HG03159 (cell line): ENCODE data around the gene NOG.

ENCODE experiments used
- ATAC-seq: cut with Tn5 transposase; IDR thresholded peaks from one replicate; pipeline ENCODE4 v1.9.1; 2021; ENCODE audit warnings: mild to moderate bottlenecking, moderate library complexity; ENCODE audit not compliant: unreplicated experiment

Gene NOG

DNA sequence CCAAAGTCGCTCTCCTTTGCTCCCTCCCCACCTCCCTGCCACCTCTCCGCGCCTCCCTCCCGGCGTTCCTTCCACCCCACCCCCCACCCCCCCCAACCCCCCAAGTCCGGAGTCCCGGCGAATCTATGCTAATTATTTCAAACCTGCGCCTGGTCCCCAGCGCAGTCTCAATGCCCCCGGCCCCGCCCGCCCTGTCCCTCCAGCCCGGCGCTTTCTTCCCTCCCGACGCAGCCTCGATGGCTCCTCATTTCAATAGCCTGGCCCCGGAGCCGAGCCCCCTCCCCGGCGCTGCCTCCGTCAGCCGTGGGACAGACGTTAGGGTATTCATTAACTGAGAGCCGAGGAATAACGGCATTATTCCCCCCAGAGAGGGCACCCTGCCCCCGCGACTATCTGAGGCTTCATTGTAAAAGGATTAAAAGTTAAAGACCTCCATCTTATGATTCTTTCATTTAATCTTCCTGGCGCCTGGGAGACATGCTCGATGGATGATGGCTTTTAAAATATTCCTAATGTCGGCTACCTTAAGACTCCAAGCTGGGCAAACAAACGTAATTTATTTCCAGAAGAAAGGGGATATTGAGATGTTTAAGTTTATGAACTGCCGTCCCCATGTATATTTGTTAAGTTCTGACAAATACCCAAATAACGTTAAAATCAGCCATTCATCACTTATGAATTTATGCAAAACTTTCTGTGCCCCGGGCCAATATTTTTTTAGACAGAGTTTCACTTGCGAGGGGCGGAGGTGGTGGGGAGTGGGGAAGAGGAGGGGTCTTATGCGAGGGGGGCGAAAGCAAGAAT, 3.4 kb downstream of the NOG start:
- ATAC-seq, result no peak

DNA sequence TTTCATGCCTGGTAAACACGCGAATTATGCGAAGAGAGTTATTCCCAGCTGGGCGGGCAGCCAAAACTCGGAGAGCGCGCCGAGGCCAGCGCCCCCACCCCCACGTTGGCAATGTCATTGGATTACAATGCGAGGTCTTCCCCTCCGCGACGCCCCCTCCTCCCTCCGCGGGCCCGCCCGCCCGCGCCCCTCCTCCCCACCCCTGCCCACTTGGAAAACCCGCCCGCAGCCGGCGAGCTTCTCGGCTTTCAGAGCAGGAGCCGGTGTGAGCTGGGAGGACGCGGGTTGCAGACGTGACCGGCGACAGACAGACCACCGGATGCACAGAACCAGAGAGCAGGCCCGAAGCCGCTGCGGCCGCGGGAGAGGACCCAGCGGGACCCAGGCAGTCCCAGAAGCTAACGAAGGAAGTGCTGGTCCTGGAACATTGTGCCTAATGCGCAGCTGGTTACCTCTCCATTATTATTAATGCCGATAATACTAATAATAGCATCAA, 4.0 kb downstream of the NOG start:
- ATAC-seq, result no peak

DNA sequence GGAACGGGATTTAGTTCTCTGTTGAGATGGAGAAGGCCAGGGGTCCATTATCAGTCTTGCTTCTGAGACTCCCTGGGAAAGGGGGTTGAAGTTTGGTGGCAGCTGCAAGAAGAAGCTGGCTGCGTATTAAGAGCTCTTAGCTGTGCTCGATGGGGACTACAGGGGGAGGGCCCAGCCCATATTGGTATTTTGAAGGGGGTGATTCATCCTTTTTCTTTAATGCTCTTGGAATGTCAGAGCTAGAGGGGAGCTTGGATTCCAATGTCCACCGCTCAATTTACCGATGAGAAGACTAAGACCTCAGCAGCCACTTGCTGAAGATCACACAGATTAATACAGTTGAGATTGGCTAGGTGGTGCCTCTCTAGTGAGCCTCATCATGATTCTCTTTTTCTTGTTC, 5.0 kb downstream of the NOG start:
- ATAC-seq, result no peak

DNA sequence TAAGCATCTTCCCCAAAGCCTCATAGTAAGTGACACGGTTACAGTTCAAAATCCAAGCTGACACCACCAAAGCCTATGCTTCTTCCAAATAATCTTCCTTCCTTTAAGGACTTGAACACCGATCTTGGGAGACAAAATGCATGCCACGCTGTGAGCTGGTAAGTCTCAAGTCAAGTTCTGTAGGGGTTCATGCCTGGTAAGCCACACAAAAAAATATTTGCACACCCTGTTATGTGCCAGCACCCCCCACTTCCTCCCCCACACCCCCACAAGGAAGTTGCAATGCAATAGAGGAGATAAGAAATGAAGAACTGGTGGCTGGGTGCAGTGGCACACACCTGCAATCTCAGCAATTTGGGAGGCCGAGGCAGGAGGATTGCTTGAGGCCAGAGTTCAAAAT, 5.6 kb downstream of the NOG start:
- ATAC-seq, result no peak

DNA sequence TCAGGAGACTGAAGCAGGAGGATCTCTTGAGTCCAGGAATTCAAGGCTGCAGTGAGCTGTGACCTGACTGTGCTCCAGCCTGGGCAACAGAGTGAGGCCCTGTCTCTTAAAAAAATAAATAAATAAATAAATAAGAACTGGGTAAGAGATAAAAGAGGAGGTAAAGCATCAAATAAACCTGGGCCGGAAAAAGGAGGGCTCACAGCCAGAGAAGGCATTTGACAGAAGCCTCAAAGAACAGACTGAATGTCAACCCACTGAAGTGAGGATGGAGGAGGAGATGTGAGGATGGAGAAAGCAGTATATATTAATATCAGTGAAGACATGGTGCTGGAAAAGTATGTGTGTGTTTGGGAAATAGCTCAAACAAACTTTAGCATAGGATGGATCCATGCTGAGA, 6.1 kb downstream of the NOG start:
- ATAC-seq, result no peak

DNA sequence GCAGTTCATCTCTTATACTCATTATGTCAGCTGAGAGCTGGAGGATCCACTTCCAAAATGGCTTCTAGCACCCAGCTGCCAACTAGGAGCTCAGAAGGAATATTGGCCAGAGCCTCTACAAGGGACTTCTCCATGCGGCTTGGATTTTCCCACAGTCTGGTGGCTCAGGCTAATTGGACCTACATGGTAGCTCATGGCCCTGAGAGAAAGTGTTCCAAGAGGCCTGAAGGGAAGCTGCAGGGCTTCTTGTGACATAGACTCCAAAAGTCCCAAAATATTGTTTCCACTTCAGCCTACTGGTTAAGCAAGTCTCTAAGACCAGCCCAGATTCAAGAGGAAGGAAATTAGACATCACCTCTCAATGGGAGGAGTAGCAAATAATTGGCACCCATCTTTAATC, 6.8 kb downstream of the NOG start:
- no peak for ATAC-seq

DNA sequence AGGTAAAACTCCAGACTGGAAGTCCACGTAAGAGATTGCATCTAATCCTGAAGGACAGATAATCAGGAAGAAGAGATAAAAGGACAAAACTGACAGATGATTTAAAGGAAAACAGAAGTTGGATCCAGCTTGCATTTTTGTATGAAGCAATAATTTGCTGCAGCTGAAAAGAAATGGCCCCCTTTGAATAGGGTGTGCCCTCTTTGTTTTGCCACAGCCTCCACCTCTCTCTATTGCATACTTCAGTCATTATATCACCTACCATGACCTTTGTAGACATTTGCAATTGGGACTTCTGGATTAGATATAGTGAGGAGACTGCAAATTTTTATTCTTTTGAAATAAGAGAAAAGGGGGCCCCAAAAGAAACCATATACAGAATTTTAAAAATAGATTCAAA, 8.1 kb downstream of the NOG start:
- ATAC-seq, result no peak

DNA sequence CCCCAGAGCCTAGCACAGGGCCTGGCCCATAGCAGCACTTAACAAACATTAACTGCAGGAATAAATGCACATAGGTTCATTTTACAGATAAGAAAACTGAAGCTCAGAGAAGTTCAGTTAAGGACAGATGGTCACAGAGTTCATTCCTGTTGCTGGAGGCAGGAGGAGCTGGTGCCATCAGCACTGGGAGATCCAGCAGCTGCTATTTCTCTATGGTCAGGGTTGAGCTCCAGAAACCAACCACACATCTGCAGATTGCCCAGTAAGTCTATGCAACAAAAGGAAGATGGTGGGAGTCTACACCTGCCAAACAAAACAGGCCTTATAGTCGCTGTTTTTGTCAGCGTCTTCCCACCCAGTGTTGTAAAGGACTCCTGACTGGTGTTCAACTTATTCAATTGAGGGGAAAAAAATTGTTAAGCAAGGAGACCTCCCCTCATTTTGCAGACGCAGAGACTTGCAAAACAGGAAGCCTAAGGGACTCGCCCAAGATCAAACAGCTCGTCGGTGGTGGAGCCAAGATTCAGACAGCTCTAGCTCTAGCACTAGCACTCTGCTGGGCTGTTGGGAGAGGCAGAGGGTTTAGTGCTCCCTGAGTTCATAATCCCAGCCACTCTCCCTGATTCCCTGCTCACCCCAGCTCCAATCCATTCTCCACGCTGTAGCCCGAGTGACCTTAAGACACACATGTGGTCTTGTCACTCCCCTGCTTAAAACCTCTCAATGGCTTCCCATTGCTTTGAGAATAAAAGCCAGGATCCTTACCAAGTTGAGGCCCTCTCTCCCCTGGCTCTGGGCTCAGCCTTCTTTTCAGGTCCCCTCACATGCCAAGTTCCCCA, 9.0 kb downstream of the NOG start:
- ATAC-seq, result no peak

DNA sequence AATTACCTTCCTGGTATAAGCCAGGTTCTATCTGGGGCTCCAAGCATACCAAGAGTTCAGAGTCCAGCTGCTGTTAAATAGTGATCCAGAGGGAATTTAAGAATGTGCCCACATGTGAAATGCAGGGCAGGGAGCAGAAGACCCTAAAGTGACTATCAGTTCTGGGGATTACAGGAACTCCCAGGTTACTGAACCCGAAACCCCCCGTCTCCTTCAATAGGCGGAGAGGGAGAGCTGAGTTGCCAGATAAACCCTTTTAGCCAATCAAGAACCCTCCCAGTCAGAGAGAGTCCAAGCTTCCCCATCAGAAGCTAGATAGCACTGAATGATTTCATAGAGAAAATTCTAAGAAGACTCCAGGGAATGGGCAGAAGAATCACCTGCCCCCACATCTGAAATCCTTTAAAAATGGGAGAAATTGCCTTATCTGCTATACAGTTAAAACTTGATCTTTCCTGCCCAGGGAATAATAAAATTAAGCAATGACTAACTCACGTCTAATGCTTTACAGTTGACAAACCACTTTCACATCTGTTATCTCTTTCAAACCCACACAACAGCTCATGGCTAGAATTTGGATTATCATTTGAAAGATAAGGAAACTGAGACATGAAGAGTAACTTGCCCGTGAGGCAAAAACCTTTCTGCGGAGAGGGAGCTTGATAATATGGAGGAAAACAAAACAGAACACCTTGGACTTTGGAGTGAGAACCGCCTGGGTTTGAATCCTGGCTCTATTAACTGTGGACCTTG, 10.2 kb downstream of the NOG start:
- no peak for ATAC-seq

DNA sequence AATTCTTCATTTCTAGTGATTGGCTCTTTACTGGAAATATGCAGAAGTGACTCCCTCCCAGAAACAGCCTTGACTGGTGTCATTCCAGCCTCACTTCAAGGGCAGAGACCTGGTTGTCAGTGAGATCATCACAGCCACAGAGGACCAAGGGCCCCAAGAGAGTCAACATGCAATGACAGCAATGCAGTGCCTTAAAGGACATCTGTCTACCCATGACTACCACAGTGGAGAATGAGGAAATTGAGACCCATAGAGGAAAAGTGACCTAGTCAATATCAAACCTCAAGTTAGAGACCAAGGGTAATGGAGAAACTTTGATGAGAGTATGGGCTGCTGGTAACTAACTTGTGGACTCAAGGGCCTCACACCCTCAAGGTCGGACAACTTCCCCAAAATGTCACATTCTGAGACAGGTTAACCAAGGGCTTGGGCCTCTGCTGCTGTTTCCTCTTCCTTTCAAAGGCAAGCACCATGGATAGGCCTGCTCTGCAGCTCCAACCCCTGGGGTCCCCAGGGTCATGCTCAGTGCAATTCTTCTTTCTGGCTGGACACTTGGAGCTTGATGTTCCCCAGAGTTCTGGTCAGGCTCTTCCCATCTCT, 11.3 kb downstream of the NOG start:
- no peak for ATAC-seq

DNA sequence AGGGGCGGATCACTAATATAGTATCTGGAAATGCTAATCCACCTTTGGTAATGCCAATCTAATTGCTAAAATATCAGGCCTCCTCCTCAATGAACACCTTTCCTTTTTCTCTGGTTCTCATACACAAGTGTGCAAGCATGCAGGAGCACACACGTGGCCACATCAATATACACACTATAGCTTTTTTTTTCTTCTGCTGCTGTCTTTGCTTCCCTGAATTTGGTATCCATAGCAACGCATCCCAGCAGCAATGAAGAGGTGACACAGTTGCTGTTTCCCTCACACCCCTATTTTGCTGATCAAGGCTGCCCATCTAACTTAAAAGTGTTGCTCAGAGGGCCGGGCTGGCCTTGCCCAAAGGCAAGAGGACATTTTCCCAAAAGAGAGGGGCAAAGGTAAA, 15.4 kb downstream of the NOG start:
- ATAC-seq, result no peak

DNA sequence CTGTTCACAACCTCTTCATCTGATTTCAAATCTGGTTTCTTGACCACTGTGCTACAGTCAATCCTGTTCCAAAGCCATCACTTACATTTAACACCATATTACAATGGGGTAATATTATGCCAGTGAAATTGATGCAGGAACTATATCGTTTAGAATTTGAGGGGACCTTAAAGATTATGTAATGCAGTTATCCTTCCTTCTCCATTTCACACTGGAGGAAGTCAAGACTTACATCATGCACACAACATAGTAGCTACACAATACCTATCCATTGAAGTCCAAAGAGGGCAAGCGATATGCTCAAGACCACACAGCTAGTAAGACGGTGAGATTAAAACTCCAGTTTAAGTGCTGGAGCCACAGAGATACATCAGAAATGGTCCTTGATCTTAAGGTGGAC, 16.8 kb downstream of the NOG start:
- no peak for ATAC-seq

DNA sequence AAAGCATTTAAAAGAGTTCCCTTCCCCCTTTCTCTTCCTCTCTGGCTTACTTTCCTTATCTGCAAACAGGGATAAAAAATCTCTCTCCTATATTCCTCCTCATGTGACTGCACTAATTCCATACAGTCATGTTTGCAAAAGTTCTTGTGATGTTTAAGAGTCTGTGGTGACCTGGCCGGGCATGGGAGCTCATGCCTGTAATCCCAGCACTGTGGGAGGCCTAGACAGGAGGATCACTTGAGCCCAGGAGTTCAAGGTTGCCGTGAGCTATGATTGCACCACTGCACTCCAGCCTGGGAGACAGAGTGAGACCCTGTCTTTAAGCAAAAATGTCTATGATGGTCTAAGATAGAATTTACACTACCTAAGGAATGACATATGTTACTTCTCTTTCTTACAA, 19.6 kb downstream of the NOG start:
- ATAC-seq, result no peak

DNA sequence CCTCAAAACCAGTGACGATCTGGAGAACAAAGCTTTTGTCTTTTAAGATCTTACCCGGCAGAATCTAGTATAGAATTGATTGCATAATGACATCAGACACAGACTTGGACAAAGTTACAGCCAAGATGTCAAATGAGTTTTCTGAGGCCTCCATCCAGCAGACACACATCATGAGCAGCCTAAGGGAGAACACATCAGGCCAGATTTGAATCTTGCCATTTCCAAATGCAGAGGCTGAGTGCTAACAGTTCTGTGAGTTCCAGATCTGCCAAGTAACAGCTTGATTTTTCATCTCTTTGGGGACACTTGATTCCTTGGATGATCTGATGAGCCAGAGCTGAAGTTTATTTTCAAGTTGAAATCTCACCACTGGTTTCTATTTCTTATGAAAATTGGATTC, 21.0 kb downstream of the NOG start:
- ATAC-seq, result no peak

DNA sequence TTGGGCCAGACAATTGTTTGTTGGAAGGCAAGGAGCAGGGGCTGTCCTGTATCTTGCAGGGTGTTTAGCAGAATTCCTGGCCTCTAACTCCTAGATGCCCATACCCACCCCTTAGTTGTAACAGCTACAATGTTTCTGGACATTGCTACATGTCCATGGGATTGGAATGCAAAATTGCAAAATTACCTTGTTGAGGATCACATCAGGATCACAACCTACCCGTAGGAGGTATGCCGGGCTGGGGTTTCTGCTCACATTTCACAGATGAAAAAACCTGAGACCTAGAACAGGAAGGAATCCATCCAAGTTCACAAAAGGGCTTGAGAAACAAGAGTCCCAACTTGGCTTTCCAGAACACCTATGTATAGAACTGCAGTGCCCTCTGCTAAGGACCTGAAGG, 22.7 kb downstream of the NOG start:
- no peak for ATAC-seq

DNA sequence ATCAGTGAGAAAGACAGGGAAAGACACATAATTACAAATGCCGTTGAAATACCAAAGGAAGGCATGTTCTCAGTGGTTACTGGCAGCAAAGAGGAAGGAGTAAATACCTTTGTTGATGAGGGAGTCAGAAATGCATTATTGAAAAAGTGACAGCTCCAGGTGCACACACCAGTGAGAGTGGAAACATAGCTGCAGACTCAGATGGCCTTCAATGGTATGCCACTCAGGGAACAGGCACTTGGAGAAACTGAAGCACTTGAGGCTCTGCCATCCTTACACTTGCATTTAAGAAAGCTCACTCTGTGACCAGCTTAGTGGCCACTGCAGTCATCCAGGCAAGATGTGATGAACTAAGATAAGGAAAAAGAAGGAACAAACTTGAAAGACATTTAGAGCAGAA, 29.9 kb downstream of the NOG start:
- no peak for ATAC-seq

DNA sequence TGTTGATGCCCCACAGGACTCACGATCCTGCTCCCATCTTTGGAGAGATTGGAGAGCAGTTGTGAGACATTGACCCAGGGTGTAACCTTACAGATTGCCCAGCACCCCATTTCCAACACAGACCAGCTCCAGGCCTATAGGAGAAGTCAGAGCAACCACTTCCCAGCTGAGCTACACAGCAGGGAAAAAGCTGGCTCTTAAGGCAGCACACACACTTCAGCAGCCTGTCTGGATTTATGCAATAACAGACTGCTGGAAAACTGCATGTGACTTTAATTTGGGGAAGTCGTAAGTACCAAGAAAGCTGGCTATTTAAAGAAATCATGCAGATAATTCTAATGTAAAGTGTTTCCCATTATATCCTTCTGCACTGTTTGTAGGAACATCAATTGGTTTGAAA, 30.8 kb downstream of the NOG start:
- ATAC-seq, result no peak

DNA sequence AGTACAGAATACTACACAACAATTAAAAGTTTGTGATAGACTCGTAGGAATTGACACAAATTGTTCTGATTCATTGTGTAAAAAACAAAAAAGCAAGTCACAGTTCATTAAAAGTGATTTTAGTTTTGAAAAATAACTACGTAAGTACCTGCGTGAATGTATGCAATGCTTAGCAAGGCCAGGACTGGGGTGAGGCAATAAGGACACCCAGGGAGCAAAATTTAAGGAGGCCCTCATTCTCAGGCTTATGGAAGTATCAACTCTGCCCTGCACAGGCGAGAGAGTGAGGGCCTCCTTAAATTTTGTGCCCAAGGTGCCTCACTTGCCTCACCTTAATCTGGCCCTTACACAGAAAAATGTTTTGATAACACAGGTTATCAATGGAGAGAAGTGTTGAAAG, 31.4 kb downstream of the NOG start:
- ATAC-seq, result no peak

DNA sequence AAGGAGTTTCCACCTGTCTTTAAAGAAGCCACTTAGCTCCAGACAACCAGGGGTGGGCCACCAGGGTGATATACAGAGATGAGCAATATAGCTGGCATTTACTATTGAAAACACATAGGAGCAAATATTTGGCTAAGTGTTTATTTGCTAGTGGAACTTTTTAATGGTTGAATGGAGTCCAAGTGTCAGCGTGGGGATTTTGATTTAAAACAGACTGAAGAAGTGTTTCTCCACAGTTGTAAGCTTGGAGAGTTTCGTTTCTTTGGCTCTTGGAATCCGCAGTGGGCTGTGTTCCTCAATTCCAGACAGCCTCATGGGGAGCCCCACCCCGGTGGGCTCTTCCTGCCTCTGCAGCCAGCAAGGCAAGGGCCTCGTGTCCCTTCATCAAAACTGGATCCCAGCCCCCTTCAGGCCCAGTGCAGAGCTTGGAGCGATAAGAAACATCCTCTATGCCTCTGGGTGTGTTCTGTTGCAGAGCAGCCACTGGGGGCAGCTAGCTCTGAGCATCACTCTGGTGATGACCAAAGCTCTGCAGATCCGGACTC, 36.1 kb downstream of the NOG start:
- ATAC-seq, result no peak

DNA sequence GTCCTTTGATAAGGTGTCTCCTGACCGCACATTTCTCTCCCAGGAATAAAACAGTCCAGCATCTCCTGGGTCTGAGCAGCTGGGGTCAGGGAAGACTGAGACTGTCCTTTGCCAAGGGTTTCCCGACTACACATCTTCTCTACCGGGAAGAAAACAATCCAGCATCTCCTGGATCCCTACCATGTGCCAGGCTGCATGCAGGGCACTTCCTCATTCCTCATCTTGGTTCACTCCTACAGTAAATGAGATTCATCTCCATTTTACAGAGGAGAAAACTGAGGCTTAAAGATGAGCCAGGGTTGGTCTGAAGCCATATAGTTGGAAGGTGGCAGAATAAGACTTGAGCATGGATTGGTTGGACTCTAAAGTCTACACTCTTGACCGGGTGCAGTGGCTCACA, 36.7 kb downstream of the NOG start:
- ATAC-seq, result no peak

DNA sequence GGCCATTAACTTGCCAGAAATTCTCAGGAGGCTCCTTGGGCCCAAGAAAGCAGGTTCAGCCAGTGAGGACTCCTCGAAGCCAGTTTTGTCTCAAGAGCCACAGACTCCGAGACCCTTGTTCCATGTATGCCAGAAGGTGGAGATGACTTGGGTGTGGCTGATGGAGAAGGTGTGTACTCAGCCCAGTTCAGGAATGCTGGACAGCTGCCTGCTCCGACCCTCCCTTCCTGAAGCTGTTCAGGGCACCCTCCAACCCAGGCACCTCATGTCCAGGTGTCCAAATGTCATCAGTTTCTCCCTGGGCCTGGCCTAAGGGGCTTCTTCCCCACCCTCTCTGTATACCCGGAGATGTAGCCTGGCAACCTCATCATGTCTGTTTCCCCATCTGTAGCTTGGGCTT, 40.2 kb downstream of the NOG start:
- no peak for ATAC-seq
